Activated CD4-positive, alpha-beta T cell treated with anti-CD3 and anti-CD28 coated beads, Interleukin-2, amount 50 U/mL, for 48 hours (primary cell): ENCODE measurements around the gene ABCC8.
"Not testable (repeated sequence)": the region's sequence is repeated elsewhere in the genome, so short reads cannot be mapped to it uniquely, and the experiment has no call there.

Experiments
- DNase-seq, 2 experiments: peaks; one replicate each; pipeline ENCODE4 v3.0.0-alpha.2; 2020

Gene ABCC8

DNA sequence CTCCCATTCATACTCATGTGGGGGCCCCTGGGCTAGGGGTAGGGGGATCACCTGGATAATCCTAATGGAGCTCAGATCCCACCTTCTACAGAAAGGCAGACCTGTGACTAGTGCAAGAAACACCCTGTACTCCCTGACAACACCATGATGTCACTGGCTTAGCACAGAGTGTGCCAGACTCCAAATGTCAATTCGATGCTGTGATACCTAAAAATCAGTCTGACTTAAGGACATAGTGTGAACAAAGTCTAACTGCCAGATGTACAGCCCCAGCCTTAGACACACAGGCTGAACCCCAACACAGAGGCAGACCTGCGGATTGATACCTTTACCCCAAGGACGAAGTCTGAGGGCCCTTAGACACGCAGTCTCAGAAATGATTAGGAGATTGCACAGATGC, 8.5 kb downstream of the ABCC8 start:
- DNase-seq: no peak

DNA sequence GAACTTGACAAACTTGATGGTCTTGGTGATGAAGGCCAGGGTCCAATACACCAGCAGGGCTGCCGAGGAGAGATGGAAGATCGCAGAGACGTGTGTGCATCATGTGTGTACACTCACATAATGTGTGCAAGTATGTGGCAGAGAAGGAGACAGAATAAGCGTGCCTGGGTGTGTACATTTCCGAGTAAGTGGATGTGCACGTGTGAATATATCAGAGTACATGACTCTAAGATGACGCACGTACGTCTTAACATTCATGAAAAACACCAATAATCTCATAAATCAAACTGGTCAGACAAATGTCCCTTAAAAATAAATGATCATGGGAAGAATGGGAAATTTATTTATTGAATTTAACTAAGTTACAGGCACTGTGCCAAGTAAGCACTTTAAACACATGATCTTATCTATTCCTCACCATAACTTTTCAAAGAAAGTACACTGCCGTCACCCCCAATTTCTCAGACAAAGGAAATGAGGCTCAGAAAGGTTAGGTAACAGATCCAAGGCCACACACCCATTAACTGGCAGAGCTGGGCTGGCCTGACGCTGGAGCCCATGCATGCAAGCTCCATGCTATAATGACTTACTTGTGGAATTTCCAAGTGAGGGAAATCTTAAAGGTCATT, 13.0 kb downstream of the ABCC8 start:
- no peak for DNase-seq

- no peak for DNase-seq
These were observed 13.7 kb downstream of the ABCC8 start for GRCh38 chr11:17462940-17463339.

- DNase-seq: no peak
These were observed 16.2 kb downstream of the ABCC8 start for GRCh38 chr11:17460406-17460805.

GRCh38 chr11:17459236-17459896, 17.3 kb downstream of the ABCC8 start:
- no peak for DNase-seq

GRCh38 chr11:17458268-17458667, 18.4 kb downstream of the ABCC8 start:
- DNase-seq: no peak

GRCh38 chr11:17457396-17458173, 19.1 kb downstream of the ABCC8 start:
- DNase-seq: no peak

DNA sequence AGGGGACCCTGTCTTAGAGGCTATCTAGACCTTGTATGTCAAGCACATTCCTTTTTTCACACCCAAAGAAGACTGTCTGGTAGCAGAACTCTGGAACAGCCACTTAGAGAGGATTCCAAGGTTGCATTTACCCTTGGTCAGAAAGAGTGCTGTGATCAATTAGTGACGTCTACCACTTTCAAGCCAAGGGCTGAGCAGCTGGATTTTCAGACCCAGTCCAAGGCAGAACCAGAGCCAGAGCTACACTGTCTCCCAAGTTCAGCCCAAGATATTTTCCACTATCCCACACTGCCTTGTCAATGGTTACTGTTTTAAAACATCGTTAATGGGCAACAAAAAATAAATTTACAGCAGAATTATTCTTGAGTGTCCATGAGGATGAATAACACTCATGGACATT, 24.0 kb downstream of the ABCC8 start:
- no peak for DNase-seq

GRCh38 chr11:17449158-17449557, 27.5 kb downstream of the ABCC8 start:
- DNase-seq: no peak

- no peak for DNase-seq
These were observed 30.2 kb downstream of the ABCC8 start for GRCh38 chr11:17446482-17446881.

GRCh38 chr11:17445240-17445795, 31.3 kb downstream of the ABCC8 start:
- DNase-seq: no peak

DNA sequence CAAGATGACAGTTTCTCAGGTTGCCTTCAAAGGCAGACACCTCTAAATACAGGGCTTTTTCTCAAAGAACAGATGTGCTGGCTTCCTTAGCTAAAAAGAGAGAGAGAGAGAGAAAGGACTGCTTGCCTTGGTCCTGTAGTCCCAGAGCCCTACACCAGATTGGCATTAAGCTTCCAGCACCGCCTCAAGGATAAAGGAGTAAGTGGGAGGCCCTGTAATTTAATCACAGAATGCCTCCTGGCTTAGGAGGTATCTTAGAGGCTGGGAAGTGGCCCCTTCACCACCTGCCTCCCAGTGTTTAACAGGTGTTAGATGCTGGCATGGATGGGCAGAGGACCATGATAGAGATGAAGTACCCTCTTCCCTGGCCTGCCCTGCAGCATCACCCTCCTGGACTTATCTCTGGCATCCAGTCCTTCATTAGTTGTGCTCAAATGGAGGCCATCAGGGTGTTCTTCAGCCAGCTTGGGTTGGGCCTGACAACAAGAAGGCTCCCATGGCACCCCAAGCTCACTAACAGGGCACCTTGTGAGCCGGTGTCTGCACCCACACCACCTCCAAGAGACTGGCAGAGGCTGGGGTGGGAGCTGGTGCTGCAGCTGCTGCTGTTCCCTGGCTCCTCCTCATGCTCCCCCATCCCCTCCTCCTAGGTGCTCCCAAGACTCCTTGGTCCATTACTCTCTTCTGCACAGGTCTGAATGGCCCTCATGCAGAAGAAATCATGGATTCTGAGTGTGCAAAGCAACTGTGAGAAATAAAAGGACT, 32.5 kb downstream of the ABCC8 start:
- DNase-seq: no peak

- no peak for DNase-seq
These were observed 33.2 kb downstream of the ABCC8 start for GRCh38 chr11:17443423-17443822.

DNA sequence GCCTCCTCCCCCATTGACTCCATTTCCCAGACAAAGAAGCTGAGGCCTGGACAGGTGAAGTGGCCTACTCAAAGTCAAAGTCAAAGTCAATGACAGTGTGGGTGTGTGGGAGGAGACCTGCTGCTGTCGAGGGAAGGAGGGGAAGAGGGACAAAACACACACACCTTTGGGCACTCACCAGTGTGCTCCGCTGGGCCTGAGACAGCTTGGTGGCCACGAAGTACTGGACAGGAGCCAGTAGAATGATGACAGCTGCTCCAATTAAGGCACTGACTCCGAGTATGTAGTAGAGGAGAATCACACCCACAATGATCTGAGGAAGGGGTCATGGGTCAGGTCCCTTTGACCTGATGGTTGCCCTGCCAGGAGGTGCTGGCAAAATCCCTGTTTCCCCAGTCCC, 33.6 kb downstream of the ABCC8 start:
- no peak for DNase-seq

- DNase-seq: no peak
These were observed 37.3 kb downstream of the ABCC8 start for GRCh38 chr11:17439316-17439782.

DNA sequence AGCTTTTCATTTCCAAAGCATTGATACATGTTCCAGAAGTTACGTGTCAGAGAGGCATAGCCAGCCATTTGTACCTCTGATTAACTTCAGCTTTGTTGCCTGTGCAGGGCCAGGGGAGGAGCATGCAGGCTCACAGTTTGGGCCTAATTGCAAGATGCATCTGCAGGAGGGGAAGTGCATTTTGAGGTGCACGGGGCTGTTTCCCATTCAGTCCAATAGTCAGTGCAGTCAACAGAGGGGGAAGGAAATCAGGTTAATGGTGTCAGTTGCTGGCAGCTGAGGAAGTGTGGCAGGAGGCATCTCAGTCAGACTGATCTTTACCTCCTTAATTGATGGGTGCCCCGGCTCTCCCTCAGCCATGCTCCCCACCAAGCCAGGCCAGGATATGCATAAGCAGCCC, 39.3 kb downstream of the ABCC8 start:
- DNase-seq: no peak

GRCh38 chr11:17434108-17434507, 42.5 kb downstream of the ABCC8 start:
- no peak for DNase-seq

DNA sequence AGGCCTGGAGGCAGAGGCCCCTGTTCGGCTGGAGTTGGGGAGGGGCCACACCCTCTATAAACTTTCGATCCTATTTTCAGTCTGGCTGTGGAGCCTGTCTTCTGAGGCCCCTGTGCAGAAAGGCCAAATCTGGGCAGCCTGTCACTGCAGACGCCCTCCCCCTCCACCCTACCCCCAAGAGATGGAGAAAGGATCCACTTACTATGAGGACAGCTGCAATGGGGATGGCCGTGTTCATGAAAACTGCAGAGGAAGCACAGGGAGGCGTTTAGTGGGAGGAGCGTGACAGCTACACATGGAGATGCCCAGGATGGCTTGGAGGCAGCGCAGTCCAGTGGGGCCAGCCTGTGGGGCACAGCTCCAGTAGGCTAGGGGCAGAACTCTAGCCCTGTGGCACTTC, 44.6 kb downstream of the ABCC8 start:
- DNase-seq: no peak

DNA sequence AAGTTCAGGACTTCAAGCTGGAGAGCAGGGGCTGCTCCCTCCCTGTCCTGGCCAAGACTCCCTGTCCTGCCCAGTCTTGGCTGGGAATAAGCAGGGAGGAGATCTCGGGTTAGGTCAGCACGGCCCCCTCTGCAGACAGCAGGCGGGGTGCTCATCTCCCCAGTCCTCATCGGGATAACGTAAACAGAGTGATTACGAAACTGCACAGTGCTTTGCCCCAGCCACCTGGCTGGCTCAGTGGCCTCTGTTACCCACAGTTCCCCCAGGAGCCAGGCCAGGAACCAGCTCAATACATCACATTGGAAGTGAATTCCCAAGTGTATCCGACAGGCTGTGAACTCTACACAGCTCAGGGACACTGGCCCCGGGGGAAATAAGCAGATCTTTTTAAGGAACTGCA, 45.5 kb downstream of the ABCC8 start:
- DNase-seq: no peak

DNA sequence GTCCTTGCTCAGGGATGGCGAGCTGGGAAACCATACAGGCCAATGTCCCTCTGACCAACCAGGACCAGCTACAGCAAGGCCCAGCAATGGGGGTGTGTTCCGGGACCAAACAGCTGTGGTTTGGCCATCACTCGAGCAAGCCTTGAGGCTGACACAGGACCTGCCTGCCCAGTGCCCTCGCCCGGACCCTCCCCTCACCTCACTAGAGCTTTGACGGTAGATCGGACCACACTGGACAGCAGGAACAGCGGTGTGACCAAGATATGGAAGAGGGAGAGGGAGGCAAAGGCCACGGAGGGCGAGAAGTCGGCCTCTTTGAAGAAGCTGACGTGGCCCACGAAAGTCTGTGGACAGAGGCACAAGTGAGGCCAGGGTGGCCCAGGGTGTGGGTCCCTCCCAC, 46.0 kb downstream of the ABCC8 start:
- DNase-seq: no peak

GRCh38 chr11:17428925-17429324, 47.7 kb downstream of the ABCC8 start:
- no peak for DNase-seq

GRCh38 chr11:17428261-17428660, 48.4 kb downstream of the ABCC8 start:
- DNase-seq: no peak

DNA sequence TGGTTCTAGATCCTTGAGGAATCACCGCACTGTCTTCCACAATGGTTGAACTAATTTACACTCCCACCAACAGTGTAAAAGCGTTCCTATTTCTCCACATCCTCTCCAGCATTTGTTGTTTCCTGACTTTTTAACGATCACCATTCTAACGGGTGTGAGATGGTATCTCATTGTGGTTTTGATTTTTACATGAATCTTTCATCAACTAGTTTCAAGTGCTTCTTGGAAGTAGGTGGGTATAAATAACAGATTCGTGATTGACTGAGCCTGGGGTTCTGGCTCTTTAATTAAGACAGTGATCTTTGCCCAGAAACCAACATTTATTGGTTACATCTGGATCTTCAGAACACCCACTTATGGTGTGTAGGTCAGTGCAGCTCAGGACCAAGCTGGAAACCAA, 50.4 kb downstream of the ABCC8 start:
- DNase-seq: not testable (repeated sequence)
